Measurements from ENCODE around the gene CEP128. TPM values are rescaled to one million over a fixed set of nuclear protein-coding genes. Genes with fewer than 3 reads are reported as not detected.

CEP128 gene
- total RNA-seq, 1 experiment from 2014 or later, result 16.4 TPM

DNA sequence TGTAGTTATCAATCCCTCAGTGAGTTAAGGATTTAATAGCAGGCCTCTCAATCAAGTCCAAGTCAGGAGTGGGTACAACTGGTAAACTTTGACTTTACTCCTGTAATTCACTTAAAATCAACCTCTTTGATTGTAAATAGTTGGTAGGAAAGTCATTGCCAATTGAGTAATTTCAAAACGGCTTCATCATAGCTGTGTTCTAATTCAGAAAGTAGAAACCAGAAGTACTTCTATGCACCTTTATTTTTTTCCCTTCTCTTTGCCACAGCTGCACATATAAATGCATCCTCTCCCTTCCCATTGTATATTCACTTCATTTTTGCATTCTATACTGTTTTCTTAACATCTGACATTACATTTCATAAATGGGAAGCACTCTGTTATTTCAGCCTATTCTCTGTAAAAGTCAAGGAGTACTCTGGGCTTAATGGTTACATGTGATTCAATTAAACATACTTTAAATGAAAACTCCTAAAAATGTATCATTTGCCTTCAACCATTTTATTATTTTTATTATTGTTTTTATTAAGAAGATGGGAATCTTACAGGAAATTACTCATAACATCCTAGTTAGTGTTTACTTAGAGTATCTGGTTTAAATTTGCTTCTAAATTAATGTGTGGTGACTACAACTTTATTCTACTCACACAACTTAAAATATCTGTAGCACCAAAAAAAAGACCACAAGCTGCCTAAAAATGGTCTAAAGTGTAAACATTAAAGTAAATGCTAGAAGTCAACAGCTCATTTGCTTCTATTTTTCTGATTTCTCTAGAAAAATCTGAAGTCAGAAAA lies 171.2 kb downstream of the CEP128 start:
- TF ChIP-seq ZFX (IDR thresholded peaks at IDR 0.05) (no peak), ZNF274 (IDR thresholded peaks at IDR 0.05; ENCODE audit: low read depth, low read length) (no peak)
- TF ChIP-seq, protein P1, sequence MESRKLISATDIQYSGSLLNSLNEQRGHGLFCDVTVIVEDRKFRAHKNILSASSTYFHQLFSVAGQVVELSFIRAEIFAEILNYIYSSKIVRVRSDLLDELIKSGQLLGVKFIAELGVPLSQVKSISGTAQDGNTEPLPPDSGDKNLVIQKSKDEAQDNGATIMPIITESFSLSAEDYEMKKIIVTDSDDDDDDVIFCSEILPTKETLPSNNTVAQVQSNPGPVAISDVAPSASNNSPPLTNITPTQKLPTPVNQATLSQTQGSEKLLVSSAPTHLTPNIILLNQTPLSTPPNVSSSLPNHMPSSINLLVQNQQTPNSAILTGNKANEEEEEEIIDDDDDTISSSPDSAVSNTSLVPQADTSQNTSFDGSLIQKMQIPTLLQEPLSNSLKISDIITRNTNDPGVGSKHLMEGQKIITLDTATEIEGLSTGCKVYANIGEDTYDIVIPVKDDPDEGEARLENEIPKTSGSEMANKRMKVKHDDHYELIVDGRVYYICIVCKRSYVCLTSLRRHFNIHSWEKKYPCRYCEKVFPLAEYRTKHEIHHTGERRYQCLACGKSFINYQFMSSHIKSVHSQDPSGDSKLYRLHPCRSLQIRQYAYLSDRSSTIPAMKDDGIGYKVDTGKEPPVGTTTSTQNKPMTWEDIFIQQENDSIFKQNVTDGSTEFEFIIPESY (IDR thresholded peaks at IDR 0.05; ENCODE audit: extremely low read depth, insufficient replicate concordance, low read length), result no peak
- Histone ChIP-seq H3K4me3 (replicated peaks in 1 of 2; ENCODE audit: low read depth in 1 of 2, low read length in 2 of 2) (no peak overlapping the region), H3K27ac (ENCODE audit: low read depth, low read length) (no peak overlapping the region), H2AFZ (ENCODE audit: low read depth, low read length, poor library complexity, severe bottlenecking) (no peak overlapping the region), H3K9me3 (ENCODE audit: control insufficient read depth in 1 of 2, insufficient read depth in 1 of 2, low read depth in 1 of 2, low read length in 2 of 2) (no peaks in the 10 kb centered on the region), H3K79me2 (ENCODE audit: insufficient read depth, low read length) (no peaks in the 10 kb centered on the region), H3K36me3 (ENCODE audit: control insufficient read depth in 1 of 2, insufficient read depth in 2 of 2, low read length in 2 of 2) (no peaks in the 10 kb centered on the region), H3K27me3 (ENCODE audit: insufficient read depth, low read length) (no peaks in the 10 kb centered on the region), H3K4me1 (ENCODE audit: control insufficient read depth in 1 of 2, insufficient read depth in 2 of 2, low read length in 2 of 2) (no peaks in the 10 kb centered on the region), H3K9me2 (ENCODE audit: insufficient read depth) (no peaks in the 10 kb centered on the region), H3K4me2 (ENCODE audit: low read length) (no peak overlapping the region), H3K9ac (ENCODE audit: low read length) (no peak overlapping the region), H4K20me1 (ENCODE audit: insufficient read depth) (no peaks in the 10 kb centered on the region)
- ATAC-seq, result no peak
- intact Hi-C loops (cut with micrococcal nuclease), result no loop called here
- ChIA-PET POLR2A (no interaction called here), CTCF (no interaction called here), RAD21 (ENCODE audit: low non-redundant PET in 1 of 2, low total read pairs in 2 of 2, uncharacterized antibody in 2 of 2, unreplicated experiment in 2 of 2) (no interaction called here)
- DNase-seq (ENCODE audit: low read depth, low spot score), result no peak
- no TSS peak for BruUV-seq (replicated peaks)

- no peak for DNase-seq (ENCODE audit: low read depth, low spot score)
- no peak for ATAC-seq
- intact Hi-C loops (cut with micrococcal nuclease), result no loop called here
- POLR2A ChIA-PET, result no interaction called here
- H3K27ac ChIP-seq (ENCODE audit: low read depth, low read length), result no peak overlapping the region
- H3K9me3 ChIP-seq (ENCODE audit: control insufficient read depth in 1 of 2, insufficient read depth in 1 of 2, low read depth in 1 of 2, low read length in 2 of 2), result no peaks in the 10 kb centered on the region
- no peak overlapping the region for H3K4me3 ChIP-seq (replicated peaks in 1 of 2; ENCODE audit: low read depth in 1 of 2, low read length in 2 of 2)
- H3K4me2 ChIP-seq (ENCODE audit: low read length), result no peak overlapping the region
- H2AFZ ChIP-seq (ENCODE audit: low read depth, low read length, poor library complexity, severe bottlenecking), result no peak overlapping the region
- CTCF ChIA-PET, result no interaction called here
- H3K79me2 ChIP-seq (ENCODE audit: insufficient read depth, low read length), result no peaks in the 10 kb centered on the region
- BruUV-seq (replicated peaks), result no TSS peak
- H4K20me1 ChIP-seq (ENCODE audit: insufficient read depth), result no peaks in the 10 kb centered on the region
- RAD21 ChIA-PET (ENCODE audit: low non-redundant PET in 1 of 2, low total read pairs in 2 of 2, uncharacterized antibody in 2 of 2, unreplicated experiment in 2 of 2), result no interaction called here
- no peak overlapping the region for H3K9ac ChIP-seq (ENCODE audit: low read length)
- TF ChIP-seq POLR2A (IDR thresholded peaks at IDR 0.05; ENCODE audit: borderline replicate concordance, extremely low read depth, insufficient read depth, insufficient read length), result no peak
- no peak for TF ChIP-seq EZH2phosphoT487 (IDR thresholded peaks at IDR 0.05; ENCODE audit: borderline replicate concordance)
- TF ChIP-seq JUND (IDR thresholded peaks at IDR 0.05), result no peak
- no peak for TF ChIP-seq CEBPB (IDR thresholded peaks at IDR 0.05; ENCODE audit: low read depth)
- TF ChIP-seq EGR1 (IDR thresholded peaks at IDR 0.05; ENCODE audit: low read depth), result no peak
- no peak for TF ChIP-seq ZNF274 (IDR thresholded peaks at IDR 0.05; ENCODE audit: low read depth, low read length)
- no peaks in the 10 kb centered on the region for H3K9me2 ChIP-seq (ENCODE audit: insufficient read depth)
- H3K4me1 ChIP-seq (ENCODE audit: control insufficient read depth in 1 of 2, insufficient read depth in 2 of 2, low read length in 2 of 2), result no peaks in the 10 kb centered on the region
- no peaks in the 10 kb centered on the region for H3K36me3 ChIP-seq (ENCODE audit: control insufficient read depth in 1 of 2, insufficient read depth in 2 of 2, low read length in 2 of 2)
- no peaks in the 10 kb centered on the region for H3K27me3 ChIP-seq (ENCODE audit: insufficient read depth, low read length)
Observed at GRCh38 chr14:80768646-80769045, 172.9 kb downstream of the CEP128 start.

All from HCT116 (cell line).